ENCODE data around the gene ETHE1.

DNA sequence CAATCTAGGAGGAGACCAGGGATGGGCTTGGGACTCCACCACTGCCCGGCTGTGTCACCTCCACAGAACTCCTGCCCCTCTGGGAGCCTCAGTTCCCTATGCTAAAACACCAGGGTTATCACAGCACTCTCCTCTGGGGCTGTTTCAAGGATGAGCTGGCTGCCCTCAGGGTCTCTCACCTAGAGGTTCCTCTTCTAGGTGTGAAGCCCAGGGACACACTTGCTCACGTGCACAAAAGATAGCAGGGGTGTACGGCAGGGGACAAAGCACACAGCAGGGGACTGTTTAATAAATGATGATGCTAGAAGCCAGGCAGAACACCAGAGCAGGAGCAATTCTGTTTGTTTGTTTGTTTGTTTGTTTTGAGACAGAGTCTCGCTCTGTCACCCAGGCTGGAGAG lies 44.8 kb downstream of the ETHE1 start:
- TF ChIP-seq, protein P1, sequence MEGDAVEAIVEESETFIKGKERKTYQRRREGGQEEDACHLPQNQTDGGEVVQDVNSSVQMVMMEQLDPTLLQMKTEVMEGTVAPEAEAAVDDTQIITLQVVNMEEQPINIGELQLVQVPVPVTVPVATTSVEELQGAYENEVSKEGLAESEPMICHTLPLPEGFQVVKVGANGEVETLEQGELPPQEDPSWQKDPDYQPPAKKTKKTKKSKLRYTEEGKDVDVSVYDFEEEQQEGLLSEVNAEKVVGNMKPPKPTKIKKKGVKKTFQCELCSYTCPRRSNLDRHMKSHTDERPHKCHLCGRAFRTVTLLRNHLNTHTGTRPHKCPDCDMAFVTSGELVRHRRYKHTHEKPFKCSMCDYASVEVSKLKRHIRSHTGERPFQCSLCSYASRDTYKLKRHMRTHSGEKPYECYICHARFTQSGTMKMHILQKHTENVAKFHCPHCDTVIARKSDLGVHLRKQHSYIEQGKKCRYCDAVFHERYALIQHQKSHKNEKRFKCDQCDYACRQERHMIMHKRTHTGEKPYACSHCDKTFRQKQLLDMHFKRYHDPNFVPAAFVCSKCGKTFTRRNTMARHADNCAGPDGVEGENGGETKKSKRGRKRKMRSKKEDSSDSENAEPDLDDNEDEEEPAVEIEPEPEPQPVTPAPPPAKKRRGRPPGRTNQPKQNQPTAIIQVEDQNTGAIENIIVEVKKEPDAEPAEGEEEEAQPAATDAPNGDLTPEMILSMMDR (IDR thresholded peaks at IDR 0.05), result no peak
- TF ChIP-seq RAD21 (conservative IDR thresholded peaks at IDR 0.05 in 1 of 2, IDR thresholded peaks at IDR 0.05 in 1 of 2) (no peak), EP300 (IDR thresholded peaks at IDR 0.05) (no peak), CHD4 (IDR thresholded peaks at IDR 0.05; ENCODE audit: borderline replicate concordance) (no peak), POLR2A (IDR thresholded peaks at IDR 0.05; ENCODE audit: low read length) (no peak), MAFK (IDR thresholded peaks at IDR 0.05; ENCODE audit: partially characterized antibody) (no peak), RCOR1 (IDR thresholded peaks at IDR 0.05; ENCODE audit: low read depth, low read length) (no peak), POLR2AphosphoS2 (conservative IDR thresholded peaks at IDR 0.05; ENCODE audit: low read length) (no peak)
- TF ChIP-seq, protein P2, sequence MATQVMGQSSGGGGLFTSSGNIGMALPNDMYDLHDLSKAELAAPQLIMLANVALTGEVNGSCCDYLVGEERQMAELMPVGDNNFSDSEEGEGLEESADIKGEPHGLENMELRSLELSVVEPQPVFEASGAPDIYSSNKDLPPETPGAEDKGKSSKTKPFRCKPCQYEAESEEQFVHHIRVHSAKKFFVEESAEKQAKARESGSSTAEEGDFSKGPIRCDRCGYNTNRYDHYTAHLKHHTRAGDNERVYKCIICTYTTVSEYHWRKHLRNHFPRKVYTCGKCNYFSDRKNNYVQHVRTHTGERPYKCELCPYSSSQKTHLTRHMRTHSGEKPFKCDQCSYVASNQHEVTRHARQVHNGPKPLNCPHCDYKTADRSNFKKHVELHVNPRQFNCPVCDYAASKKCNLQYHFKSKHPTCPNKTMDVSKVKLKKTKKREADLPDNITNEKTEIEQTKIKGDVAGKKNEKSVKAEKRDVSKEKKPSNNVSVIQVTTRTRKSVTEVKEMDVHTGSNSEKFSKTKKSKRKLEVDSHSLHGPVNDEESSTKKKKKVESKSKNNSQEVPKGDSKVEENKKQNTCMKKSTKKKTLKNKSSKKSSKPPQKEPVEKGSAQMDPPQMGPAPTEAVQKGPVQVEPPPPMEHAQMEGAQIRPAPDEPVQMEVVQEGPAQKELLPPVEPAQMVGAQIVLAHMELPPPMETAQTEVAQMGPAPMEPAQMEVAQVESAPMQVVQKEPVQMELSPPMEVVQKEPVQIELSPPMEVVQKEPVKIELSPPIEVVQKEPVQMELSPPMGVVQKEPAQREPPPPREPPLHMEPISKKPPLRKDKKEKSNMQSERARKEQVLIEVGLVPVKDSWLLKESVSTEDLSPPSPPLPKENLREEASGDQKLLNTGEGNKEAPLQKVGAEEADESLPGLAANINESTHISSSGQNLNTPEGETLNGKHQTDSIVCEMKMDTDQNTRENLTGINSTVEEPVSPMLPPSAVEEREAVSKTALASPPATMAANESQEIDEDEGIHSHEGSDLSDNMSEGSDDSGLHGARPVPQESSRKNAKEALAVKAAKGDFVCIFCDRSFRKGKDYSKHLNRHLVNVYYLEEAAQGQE (IDR thresholded peaks at IDR 0.05), result no peak
